ENCODE results near the gene OSBP2.
"Not testable (repeated sequence)": the region's sequence is repeated elsewhere in the genome, so short reads cannot be mapped to it uniquely, and the experiment has no call there.

Gene OSBP2

GRCh38 chr22:30773919-30774318, 79.2 kb downstream of the OSBP2 start:
- H3K4me3 ChIP-seq (ENCODE audit: low read length) = no peak overlapping the region
- H3K9me3 ChIP-seq (ENCODE audit: control insufficient read depth, low read length) = no peaks in the 10 kb centered on the region
- no peak overlapping the region for H3K9ac ChIP-seq (ENCODE audit: low read length)
- no peaks in the 10 kb centered on the region for H3K4me1 ChIP-seq (ENCODE audit: control insufficient read depth, insufficient read depth, low read length)
- H3K36me3 ChIP-seq (ENCODE audit: control insufficient read depth, insufficient read depth, low read length, severe bottlenecking) = no peaks in the 10 kb centered on the region
- no peak for DNase-seq (ENCODE audit: low read depth)
- H3K27me3 ChIP-seq (replicated peaks; ENCODE audit: control insufficient read depth, insufficient read depth, low read length) = no peaks in the 10 kb centered on the region

- no peaks in the 10 kb centered on the region for H3K9me3 ChIP-seq (ENCODE audit: control insufficient read depth, low read length)
Observed at GRCh38 chr22:30774566-30774965, 79.9 kb downstream of the OSBP2 start.

GRCh38 chr22:30776476-30776875, 81.8 kb downstream of the OSBP2 start:
- Histone ChIP-seq H3K9me3 (ENCODE audit: control insufficient read depth, low read length) (no peaks in the 10 kb centered on the region), H3K27me3 (replicated peaks; ENCODE audit: control insufficient read depth, insufficient read depth, low read length) (no peaks in the 10 kb centered on the region), H3K4me1 (ENCODE audit: control insufficient read depth, insufficient read depth, low read length) (no peaks in the 10 kb centered on the region), H3K9ac (ENCODE audit: low read length) (no peak overlapping the region), H3K36me3 (ENCODE audit: control insufficient read depth, insufficient read depth, low read length, severe bottlenecking) (no peaks in the 10 kb centered on the region), H3K4me3 (ENCODE audit: low read length) (no peak overlapping the region)
- DNase-seq (ENCODE audit: low read depth) = no peak

More at GRCh38 chr22:30774566-30774965, 79.9 kb downstream of the OSBP2 start:
- Histone ChIP-seq H3K4me3 (ENCODE audit: low read length) (no peak overlapping the region), H3K36me3 (ENCODE audit: control insufficient read depth, insufficient read depth, low read length, severe bottlenecking) (no peaks in the 10 kb centered on the region), H3K9ac (ENCODE audit: low read length) (no peak overlapping the region), H3K27me3 (replicated peaks; ENCODE audit: control insufficient read depth, insufficient read depth, low read length) (no peaks in the 10 kb centered on the region), H3K4me1 (ENCODE audit: control insufficient read depth, insufficient read depth, low read length) (no peaks in the 10 kb centered on the region)
- DNase-seq (ENCODE audit: low read depth) = no peak

GRCh38 chr22:30777146-30777545, 82.5 kb downstream of the OSBP2 start:
- not testable (repeated sequence) for H3K9me3 ChIP-seq (ENCODE audit: control insufficient read depth, low read length)

GRCh38 chr22:30777587-30777986, 82.9 kb downstream of the OSBP2 start:
- no peaks in the 10 kb centered on the region for H3K27me3 ChIP-seq (replicated peaks; ENCODE audit: control insufficient read depth, insufficient read depth, low read length)
- H3K36me3 ChIP-seq (ENCODE audit: control insufficient read depth, insufficient read depth, low read length, severe bottlenecking) = no peaks in the 10 kb centered on the region

More at GRCh38 chr22:30777146-30777545, 82.5 kb downstream of the OSBP2 start:
- not testable (repeated sequence) for H3K4me3 ChIP-seq (ENCODE audit: low read length); H3K4me1 ChIP-seq (ENCODE audit: control insufficient read depth, insufficient read depth, low read length); H3K9ac ChIP-seq (ENCODE audit: low read length); H3K27me3 ChIP-seq (replicated peaks; ENCODE audit: control insufficient read depth, insufficient read depth, low read length); DNase-seq (ENCODE audit: low read depth); H3K36me3 ChIP-seq (ENCODE audit: control insufficient read depth, insufficient read depth, low read length, severe bottlenecking)

GRCh38 chr22:30778261-30778660, 83.6 kb downstream of the OSBP2 start:
- no peak for DNase-seq (ENCODE audit: low read depth)

More at GRCh38 chr22:30777587-30777986, 82.9 kb downstream of the OSBP2 start:
- DNase-seq (ENCODE audit: low read depth) = no peak
- Histone ChIP-seq H3K4me1 (ENCODE audit: control insufficient read depth, insufficient read depth, low read length) (no peaks in the 10 kb centered on the region), H3K9ac (ENCODE audit: low read length) (no peak overlapping the region), H3K4me3 (ENCODE audit: low read length) (no peak overlapping the region), H3K9me3 (ENCODE audit: control insufficient read depth, low read length) (no peaks in the 10 kb centered on the region)

GRCh38 chr22:30780026-30780425, 85.4 kb downstream of the OSBP2 start:
- DNase-seq (ENCODE audit: low read depth) = no peak
- H3K36me3 ChIP-seq (ENCODE audit: control insufficient read depth, insufficient read depth, low read length, severe bottlenecking) = no peaks in the 10 kb centered on the region
- H3K9ac ChIP-seq (ENCODE audit: low read length) = no peak overlapping the region
- no peaks in the 10 kb centered on the region for H3K4me1 ChIP-seq (ENCODE audit: control insufficient read depth, insufficient read depth, low read length)
- H3K4me3 ChIP-seq (ENCODE audit: low read length) = no peak overlapping the region
- no peaks in the 10 kb centered on the region for H3K27me3 ChIP-seq (replicated peaks; ENCODE audit: control insufficient read depth, insufficient read depth, low read length)
- H3K9me3 ChIP-seq (ENCODE audit: control insufficient read depth, low read length) = no peaks in the 10 kb centered on the region

More at GRCh38 chr22:30778261-30778660, 83.6 kb downstream of the OSBP2 start:
- Histone ChIP-seq H3K27me3 (replicated peaks; ENCODE audit: control insufficient read depth, insufficient read depth, low read length) (no peaks in the 10 kb centered on the region), H3K36me3 (ENCODE audit: control insufficient read depth, insufficient read depth, low read length, severe bottlenecking) (no peaks in the 10 kb centered on the region), H3K4me1 (ENCODE audit: control insufficient read depth, insufficient read depth, low read length) (no peaks in the 10 kb centered on the region), H3K9ac (ENCODE audit: low read length) (no peak overlapping the region), H3K4me3 (ENCODE audit: low read length) (no peak overlapping the region), H3K9me3 (ENCODE audit: control insufficient read depth, low read length) (no peaks in the 10 kb centered on the region)

- Histone ChIP-seq H3K9ac (ENCODE audit: low read length) (no peak overlapping the region), H3K36me3 (ENCODE audit: control insufficient read depth, insufficient read depth, low read length, severe bottlenecking) (no peaks in the 10 kb centered on the region), H3K4me1 (ENCODE audit: control insufficient read depth, insufficient read depth, low read length) (no peaks in the 10 kb centered on the region), H3K27me3 (replicated peaks; ENCODE audit: control insufficient read depth, insufficient read depth, low read length) (no peaks in the 10 kb centered on the region), H3K4me3 (ENCODE audit: low read length) (no peak overlapping the region), H3K9me3 (ENCODE audit: control insufficient read depth, low read length) (no peaks in the 10 kb centered on the region)
- DNase-seq (ENCODE audit: low read depth) = no peak
Observed at GRCh38 chr22:30781271-30781875, 86.7 kb downstream of the OSBP2 start.

GRCh38 chr22:30782613-30783012, 87.9 kb downstream of the OSBP2 start:
- H3K27me3 ChIP-seq (replicated peaks; ENCODE audit: control insufficient read depth, insufficient read depth, low read length) = no peaks in the 10 kb centered on the region
- no peaks in the 10 kb centered on the region for H3K9me3 ChIP-seq (ENCODE audit: control insufficient read depth, low read length)
- H3K36me3 ChIP-seq (ENCODE audit: control insufficient read depth, insufficient read depth, low read length, severe bottlenecking) = no peaks in the 10 kb centered on the region
- no peaks in the 10 kb centered on the region for H3K4me1 ChIP-seq (ENCODE audit: control insufficient read depth, insufficient read depth, low read length)
- no peak for DNase-seq (ENCODE audit: low read depth)
- no peak overlapping the region for H3K9ac ChIP-seq (ENCODE audit: low read length)
- H3K4me3 ChIP-seq (ENCODE audit: low read length) = no peak overlapping the region

- Histone ChIP-seq H3K9ac (ENCODE audit: low read length) (no peak overlapping the region), H3K9me3 (ENCODE audit: control insufficient read depth, low read length) (no peaks in the 10 kb centered on the region)
- DNase-seq (ENCODE audit: low read depth) = no peak
Observed at GRCh38 chr22:30783021-30783420, 88.3 kb downstream of the OSBP2 start.

GRCh38 chr22:30785527-30785926, 90.9 kb downstream of the OSBP2 start:
- Histone ChIP-seq H3K27me3 (replicated peaks; ENCODE audit: control insufficient read depth, insufficient read depth, low read length) (no peaks in the 10 kb centered on the region), H3K36me3 (ENCODE audit: control insufficient read depth, insufficient read depth, low read length, severe bottlenecking) (no peaks in the 10 kb centered on the region), H3K9ac (ENCODE audit: low read length) (no peak overlapping the region), H3K4me3 (ENCODE audit: low read length) (no peak overlapping the region), H3K4me1 (ENCODE audit: control insufficient read depth, insufficient read depth, low read length) (no peaks in the 10 kb centered on the region), H3K9me3 (ENCODE audit: control insufficient read depth, low read length) (no peaks in the 10 kb centered on the region)
- no peak for DNase-seq (ENCODE audit: low read depth)

More at GRCh38 chr22:30783021-30783420, 88.3 kb downstream of the OSBP2 start:
- Histone ChIP-seq H3K4me1 (ENCODE audit: control insufficient read depth, insufficient read depth, low read length) (no peaks in the 10 kb centered on the region), H3K36me3 (ENCODE audit: control insufficient read depth, insufficient read depth, low read length, severe bottlenecking) (no peaks in the 10 kb centered on the region), H3K4me3 (ENCODE audit: low read length) (no peak overlapping the region), H3K27me3 (replicated peaks; ENCODE audit: control insufficient read depth, insufficient read depth, low read length) (no peaks in the 10 kb centered on the region)

GRCh38 chr22:30790366-30790765, 95.7 kb downstream of the OSBP2 start:
- H3K36me3 ChIP-seq (ENCODE audit: control insufficient read depth, insufficient read depth, low read length, severe bottlenecking) = no peaks in the 10 kb centered on the region
- no peaks in the 10 kb centered on the region for H3K9me3 ChIP-seq (ENCODE audit: control insufficient read depth, low read length)
- H3K4me3 ChIP-seq (ENCODE audit: low read length) = no peak overlapping the region
- H3K9ac ChIP-seq (ENCODE audit: low read length) = no peak overlapping the region
- H3K4me1 ChIP-seq (ENCODE audit: control insufficient read depth, insufficient read depth, low read length) = no peaks in the 10 kb centered on the region
- H3K27me3 ChIP-seq (replicated peaks; ENCODE audit: control insufficient read depth, insufficient read depth, low read length) = no peaks in the 10 kb centered on the region
- DNase-seq (ENCODE audit: low read depth) = no peak

Data from adipocyte (in vitro differentiated cells).